GM18868 (cell line): ENCODE measurements around the gene PF4V1.

Source experiments
- ATAC-seq: cut with Tn5 transposase; IDR thresholded peaks from one replicate; pipeline ENCODE4 v1.9.1; 2021; ENCODE audit warnings: mild to moderate bottlenecking, moderate library complexity; ENCODE audit not compliant: unreplicated experiment

The PF4V1 gene, protein sequence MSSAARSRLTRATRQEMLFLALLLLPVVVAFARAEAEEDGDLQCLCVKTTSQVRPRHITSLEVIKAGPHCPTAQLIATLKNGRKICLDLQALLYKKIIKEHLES

DNA sequence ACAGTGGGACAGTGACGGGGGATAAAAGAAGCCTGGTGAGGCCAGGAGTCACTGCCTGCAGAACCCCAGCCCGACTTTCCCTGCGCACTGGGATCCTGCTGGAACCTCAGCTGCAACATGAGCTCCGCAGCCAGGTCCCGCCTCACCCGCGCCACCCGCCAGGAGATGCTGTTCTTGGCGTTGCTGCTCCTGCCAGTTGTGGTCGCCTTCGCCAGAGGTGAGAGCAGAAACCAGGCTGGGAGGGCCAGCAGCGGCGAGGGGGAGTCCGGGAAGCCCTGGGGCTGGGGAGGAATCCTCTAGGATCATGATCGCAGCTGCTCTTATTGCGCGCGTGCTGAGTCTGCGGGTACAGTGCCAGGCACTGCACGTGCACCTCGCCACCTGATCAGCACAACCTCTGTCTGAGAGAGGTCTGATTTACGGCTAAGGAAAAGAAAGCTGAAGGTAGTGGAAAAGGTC, at the start of gene PF4V1:
Gene PF4V1 (plus strand): TSS at position 51 of the 459 bp plus-strand sequence. CDS start 67 bp downstream, at position 118.
- ATAC-seq, result no peak

DNA sequence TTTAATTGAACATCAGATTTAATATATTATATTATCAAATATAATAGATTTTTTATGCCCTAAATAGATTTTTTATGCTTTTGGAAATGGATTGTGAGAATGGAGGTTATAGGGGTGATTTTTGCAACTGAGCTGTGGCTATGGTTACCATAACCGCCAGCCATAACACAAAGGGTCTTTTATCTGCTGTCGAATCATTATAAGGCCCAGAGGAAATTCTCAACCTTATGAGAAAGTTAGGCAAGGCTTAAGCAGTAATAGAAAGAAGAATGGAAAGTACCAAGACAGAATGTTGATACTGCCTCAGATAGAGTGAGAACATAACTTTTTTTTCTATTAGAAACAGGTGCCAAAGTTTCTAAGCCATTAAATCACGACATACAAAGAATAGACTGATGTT, 42.9 kb upstream of the PF4V1 start:
- ATAC-seq, result no peak

DNA sequence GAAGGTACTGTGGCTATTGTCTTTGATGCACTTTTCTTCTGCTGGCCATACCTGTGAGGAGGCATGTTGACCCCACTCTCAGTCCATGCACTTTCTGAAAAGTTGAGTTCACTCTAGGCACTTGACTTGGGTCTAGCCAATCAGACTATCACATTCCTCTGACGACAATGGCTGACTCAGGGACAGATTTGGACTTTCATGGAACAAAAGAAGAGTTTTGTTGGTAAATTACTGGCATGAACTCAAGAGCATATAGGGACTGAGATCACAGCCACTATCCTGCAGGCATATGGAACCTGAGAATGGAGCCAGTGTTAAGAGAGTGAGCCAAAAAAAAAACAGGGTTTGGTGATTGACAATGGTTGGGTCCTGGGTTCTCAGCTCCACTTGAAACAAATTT, 41.3 kb upstream of the PF4V1 start:
- ATAC-seq, result no peak

DNA sequence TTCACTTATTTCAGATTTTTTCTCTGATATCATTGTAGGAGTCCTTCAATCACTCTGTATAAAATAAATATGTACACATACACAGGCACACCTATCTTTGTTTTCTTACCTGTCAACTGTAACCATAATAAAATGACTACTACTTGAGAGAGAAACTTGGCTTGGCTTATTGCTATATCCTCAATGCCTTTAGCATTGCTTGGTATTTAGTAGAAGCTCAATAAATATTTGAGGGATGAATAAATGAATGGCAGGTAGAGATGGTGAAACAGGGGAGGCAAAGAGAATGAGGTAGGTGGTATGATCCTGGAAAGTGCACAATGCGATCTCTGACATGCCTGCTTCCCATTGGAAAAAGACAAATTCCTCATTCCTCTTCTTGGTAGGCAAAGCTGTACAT, 38.4 kb upstream of the PF4V1 start:
- no peak for ATAC-seq

DNA sequence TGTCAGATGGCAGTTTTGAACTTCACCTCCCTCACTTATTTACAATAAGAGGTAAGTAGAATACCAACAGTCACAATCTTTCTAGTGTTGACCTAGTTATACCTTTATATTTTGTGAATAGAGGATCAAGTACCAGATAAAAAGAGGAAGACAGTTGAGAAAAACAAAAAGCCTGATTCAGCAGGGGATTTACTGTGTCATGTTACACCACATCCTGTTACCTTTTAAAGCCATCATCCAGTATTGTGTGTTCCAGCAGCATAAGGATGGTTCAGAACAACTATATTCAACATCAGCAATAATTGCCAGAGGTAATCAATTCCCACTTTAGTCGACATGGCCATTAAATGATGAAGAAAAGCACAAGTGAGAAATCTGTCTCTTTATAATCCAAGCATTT, 38.0 kb upstream of the PF4V1 start:
- ATAC-seq, result no peak

DNA sequence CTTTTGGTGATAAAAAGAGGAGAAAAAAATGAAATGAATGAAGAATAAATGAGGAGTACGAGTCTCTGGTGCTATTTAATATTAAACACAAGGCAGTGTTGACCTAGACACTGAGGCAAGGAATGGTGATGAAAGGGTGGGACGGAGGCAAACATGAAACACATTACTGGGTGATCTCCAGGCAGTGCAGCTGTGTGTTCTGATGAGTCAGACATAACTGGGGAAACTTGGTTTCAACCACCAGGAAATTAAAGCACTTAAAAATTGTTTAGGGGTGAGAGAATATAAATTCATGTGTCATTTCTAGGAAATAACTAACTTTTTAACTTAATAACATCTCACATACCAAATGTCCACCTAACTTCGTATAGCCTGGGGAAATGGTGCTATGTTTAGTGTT, 36.3 kb upstream of the PF4V1 start:
- no peak for ATAC-seq

DNA sequence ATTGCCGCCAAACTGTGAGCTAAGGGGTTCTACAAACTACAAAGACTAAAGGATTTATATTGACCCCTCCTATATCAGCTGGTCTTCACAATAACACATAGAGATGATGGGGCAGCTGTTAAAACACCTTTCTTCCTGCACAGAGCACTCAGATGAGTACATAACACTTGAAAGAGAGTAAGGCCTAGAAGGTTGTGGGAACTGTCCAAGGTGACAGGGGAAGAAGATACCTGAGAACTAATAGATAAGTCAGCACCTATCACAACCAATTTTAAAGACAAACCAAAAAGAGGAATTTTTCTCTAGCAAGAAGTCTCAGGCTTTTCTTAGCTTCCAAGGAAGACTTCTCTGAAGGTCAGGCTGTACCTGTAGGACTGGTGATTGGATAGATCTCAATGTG, 35.8 kb upstream of the PF4V1 start:
- ATAC-seq, result no peak

DNA sequence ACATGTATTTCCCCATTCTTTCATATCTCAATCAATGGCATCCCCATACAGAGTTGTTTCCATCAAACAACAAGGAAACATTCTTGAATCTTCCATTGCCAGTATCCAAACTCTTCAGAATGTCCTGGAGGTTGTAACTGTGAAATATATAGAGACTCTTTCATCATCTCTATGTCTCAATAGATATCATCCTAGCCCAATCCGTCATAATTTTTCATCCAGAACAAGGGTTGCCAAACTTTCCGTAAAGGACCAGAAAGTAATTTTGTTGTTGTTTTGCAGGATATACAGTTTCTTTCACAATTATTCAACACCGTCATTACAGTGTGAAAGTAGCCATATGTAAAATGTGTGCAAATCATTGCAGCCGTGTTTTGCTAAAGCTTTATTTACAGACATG, 31.8 kb upstream of the PF4V1 start:
- no peak for ATAC-seq

DNA sequence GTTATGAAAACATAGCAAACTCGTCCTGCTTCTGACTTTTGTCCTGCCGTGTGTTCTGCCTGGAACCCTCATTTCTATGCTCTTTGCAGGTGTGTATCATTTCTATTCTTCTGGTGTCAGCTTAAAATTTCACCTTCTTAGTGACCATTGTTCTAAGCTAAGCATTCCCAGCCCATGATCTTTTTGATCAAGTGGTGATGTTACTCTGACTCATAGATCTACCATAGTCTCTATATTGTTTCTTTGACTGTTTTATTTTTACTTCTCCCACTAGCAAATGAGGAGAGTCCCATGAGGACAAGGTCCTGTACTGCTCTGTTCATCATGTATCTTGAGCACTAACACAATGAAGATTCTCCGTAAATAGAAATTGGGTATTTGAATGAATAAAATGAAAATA, 30.7 kb upstream of the PF4V1 start:
- ATAC-seq, result no peak

DNA sequence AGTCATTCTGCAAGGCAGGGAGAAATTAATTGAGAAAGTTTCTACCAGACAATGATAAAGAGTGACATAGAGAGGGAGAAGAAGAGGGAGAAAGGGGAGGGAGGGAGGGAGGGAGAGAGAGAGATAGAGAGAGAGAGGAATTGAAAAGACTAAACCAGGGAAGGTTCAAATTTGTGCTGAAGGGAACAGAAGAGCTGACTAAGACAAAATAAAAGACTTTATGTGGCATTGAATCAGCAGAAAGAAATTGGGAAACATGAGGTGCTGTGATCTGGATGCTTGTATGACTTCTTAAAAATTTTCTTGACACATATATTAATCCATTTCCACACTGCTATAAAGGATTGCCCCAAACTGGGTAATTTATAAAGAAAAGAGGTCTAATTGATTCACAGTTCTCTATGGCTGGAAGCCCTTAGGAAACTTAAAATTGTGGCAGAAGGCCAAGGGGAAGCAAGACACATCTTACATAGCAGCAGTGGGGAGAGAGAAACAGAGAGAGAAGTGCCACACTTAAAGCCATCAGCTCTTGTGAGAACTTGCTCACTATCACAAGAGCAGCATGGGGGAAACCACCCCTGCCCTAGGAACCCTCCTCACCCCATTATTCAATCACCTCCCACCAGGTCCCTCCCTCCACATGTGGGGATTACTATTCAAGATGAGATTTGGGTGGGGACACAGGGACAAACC, 30.1 kb upstream of the PF4V1 start:
- ATAC-seq, result no peak

DNA sequence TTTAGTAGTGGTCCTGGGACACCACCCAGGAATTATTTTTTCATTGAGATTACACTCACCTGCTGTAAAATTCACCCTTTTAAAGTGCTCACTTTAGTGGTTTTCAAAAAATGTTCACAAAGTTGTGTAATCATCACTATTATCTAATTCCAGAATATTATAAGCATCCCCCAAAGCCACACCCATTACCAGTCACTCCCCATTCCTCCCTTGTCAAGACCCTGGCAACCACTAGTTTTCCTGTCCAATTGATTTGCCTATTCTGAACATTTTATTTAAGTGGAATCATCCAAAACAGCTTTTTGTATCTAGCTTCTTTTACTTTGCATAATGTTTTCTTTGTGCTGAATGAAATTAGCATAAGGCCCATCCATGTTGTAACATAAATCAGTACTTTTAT, 29.3 kb upstream of the PF4V1 start:
- ATAC-seq, result no peak

DNA sequence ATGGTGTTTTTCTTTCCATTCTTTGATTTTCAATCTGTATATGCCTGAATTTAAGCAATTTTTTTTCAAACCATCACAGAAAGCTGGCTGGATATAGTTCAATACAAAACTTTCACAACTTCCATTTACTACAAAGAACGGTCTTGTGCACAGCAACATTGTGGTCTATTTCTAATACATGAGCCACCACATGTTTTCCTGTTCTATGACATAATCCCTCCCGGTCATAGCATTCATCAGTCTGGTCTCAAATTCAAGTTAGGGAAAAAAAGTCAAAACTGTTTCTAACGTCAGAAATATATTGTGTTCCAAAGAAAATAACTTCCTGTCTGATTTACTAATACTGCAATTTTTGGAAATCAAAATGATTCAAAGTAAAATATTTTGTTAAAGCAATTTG, 24.1 kb upstream of the PF4V1 start:
- ATAC-seq, result no peak

DNA sequence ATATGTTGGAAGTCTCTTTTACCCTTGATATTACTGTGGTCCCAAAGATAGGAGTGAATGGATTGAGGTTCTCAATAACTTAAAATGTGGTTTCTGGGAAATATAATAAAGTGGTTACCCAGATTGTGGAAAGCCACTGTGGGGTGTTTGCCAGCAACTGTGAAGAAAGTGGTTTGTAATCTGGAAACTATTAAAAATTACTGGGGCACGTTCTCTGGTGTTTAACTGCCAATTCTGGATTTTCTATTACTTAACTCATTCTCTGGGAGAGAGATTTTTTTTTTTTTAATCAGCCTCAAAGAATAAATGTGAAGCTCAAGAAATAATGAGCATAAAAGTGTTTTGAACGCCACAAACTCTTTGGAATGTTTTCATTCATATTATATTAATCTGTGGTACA, 21.5 kb upstream of the PF4V1 start:
- ATAC-seq, result no peak

DNA sequence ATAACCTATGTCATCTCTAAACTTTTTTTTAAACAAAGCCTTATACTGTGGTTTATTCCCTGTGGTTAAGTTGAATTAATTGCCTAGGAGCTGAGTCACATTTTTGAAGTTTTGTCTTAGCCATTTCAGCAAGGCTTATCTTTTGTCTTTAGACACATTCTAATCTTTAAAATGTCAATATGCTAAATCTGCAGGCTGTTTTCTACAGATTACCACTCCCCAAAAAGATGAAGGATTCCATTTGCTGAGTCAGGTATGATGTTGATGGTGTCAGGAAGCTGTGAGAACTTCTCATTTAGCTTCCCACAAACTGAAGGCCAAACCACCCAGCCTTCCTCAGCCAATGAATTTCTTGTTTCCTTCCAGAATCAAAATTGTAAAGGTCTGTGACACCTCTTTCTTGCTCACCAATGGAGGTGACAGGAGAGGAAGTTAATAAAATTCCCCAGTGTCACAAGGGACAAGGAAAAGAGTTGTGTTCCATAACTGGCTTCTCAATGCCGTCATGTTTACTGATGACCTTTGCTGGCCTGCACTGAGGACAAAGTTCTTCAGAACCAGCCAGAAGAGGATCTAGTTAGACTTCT, 20.4 kb upstream of the PF4V1 start:
- ATAC-seq, result no peak

DNA sequence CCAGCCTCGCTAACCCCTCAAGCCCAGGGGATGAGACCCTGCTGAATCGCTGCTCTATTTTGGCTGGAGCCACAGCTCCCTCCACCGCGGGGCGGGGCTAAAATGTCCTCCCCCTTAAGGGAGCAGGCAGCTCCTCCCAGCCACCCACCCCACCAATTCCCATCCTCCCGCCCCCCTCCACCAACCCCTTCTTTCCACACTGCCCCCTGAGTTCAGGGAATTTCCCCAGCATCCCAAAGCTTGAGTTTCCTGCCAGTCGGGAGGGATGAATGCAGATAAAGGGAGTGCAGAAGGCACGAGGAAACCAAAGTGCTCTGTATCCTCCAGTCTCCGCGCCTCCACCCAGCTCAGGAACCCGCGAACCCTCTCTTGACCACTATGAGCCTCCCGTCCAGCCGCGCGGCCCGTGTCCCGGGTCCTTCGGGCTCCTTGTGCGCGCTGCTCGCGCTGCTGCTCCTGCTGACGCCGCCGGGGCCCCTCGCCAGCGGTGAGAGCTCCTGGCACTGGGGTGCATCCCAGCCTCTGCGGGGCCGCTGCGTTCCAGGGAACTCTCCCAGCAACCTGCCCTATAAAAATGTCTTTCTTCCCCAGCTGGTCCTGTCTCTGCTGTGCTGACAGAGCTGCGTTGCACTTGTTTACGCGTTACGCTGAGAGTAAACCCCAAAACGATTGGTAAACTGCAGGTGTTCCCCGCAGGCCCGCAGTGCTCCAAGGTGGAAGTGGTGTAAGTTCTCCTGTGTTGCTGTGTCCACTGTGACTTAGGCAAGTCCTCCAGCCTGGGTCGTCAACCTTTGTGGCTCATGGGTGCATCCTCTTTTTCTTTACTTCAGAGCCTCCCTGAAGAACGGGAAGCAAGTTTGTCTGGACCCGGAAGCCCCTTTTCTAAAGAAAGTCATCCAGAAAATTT, 16.5 kb upstream of the PF4V1 start, which contains the start of gene CXCL6:
Gene CXCL6 (plus strand): TSS at position 306 of the 907 bp plus-strand sequence. CDS start 73 bp downstream, at position 379.
- no peak for ATAC-seq

DNA sequence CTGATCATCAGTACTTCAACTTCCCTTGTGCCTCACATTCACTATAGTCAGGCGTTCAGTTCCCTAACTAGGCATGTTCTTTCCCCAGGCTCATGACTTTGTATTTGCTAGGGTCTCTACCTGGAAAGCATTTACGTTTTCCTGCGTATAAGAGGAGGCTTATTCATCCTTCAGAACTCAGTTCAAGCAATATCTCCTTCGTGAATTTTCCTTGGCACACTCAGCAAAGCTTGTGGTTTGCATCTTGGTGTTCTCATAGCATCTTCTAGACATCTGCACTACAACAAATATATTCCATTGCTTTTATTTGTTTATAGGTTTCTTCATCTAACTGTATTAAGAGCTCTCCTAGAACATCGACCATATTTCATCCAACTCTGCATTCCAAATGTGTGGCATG, 14.0 kb upstream of the PF4V1 start:
- no peak for ATAC-seq

DNA sequence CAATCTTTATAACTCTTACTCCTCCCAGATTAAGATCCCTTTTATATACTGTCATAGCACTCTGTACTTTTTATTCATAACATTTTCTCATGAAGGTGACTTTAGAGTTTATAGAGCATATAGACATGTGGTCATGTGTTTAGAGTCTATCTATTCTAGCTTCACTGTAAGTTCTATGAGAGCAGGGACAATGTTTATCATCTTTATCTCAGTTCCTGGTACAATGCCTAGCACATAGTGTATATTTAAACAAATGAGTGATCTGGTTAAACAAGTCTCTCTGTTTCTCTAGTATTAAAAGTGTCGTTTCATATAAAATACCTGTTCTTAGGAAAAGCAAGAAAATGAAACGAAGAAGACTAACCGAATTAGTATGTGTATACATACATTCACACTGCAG, 13.4 kb upstream of the PF4V1 start:
- ATAC-seq, result no peak

DNA sequence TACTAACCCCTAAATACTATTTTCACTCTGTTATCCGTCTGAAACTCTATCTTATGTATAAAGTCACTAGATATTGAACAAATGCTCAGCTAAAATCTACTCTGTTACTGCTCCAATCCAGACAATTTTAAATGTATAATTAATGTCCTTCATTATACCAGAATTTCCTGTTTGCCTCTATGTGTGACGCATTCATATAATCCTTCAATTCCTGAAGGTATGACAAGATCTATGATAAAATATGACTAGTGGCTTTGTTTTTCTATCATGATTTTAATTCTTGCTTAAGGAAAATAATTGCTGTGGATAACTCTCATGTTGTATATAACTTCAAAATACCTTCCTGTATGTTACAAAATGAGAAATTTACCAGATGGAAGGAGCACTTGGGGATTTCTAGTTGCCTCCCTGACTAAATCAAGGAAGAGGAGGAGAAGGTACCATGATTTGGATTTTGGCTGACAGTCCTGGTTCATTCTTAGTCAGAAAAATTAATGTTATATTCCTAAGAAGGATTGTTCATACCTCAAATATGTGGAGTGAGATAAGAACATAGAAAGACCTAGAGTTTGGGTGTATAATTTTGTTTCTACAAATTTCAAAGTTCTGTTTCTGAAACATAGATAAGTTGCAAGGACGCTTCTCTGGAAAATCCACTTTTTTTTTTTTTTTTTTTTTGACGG, 11.7 kb upstream of the PF4V1 start:
- no peak for ATAC-seq

DNA sequence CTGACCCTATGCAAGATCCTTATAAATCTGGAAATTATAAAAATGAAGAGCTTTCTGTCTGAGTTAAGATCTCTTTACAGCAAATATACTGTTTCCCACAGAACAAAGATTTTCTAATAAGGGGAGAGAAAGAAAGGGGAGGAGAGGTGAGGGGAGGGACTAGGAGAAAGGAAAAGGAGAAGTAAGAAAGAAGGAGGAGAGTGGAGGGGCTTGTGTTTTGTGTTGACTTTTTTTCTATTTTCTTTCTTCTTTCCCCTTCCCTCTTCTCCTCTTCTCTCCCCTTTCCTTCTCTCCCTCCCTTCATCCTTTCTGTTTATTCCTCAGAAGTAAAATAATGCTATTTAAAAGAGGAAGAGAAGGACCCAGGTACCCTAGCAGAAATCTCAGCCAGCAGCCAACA, 10.4 kb upstream of the PF4V1 start:
- ATAC-seq, result no peak

DNA sequence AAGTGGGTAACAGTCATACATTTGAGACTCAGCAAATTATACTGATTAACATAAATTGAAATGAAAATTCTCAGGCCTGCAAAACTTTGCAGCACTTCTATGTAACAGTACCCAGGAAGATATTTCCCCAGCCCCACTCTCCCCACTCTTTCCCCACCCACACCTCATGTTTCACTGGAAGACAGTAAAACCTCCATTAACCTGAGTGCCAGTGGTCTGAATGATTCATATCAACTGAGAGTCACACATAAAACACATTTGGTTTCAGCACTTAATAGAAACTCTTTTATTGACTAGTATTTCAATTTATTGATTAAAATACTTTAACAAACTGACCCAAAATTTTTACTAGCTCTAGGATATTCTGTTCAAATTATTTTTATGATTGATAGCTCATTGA, 9.7 kb upstream of the PF4V1 start:
- no peak for ATAC-seq

DNA sequence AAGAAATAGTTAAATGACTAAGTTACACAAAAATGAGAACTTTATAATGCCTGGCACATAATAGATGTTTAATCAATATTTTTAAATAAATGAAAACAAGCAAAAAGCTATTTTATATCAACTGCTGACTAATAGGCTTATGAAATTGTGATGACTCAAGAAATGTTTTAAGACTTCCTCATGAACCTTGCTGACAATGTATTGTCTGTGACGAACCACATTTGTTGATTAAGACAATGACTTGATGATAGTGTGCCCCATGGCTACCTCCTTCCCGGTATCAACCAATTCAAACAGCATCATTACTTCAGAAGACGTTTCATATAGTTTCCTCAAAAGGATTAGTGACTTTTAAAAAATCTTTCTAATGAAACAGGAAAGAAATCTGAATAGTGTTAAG, 8.8 kb upstream of the PF4V1 start:
- ATAC-seq, result no peak
